Tibial artery (tissue), 4 donors: ENCODE measurements around the gene SNX8.

Experiments used
- DNase-seq, 2 donors: peaks; one replicate each; pipeline ENCODE4 v3.0.0-alpha.2; 2019
- H3K27ac ChIP-seq, 2 donors: fragments of 200-600 bp; sonication (generic) in 1 of 2; 1 replicate in 1 of 2; 2 replicates in 1 of 2; pipeline ENCODE4 v1.5.1; 2018 to 2019; ENCODE audit warnings: mild to moderate bottlenecking in 1 of 2
- H3K27me3 ChIP-seq, 2 donors: fragments of 200-600 bp; sonication (generic) in 1 of 2; one replicate each; pipeline versions ENCODE4 v1.5.1 to v1.6.0; 2016 to 2019
- H3K36me3 ChIP-seq, 3 donors: fragments of 200-600 bp; sonication (generic) in 2 of 3; one replicate each; pipeline ENCODE4 v1.5.1; 2016 to 2019; ENCODE audit warnings: mild to moderate bottlenecking in 2 of 3
- H3K4me1 ChIP-seq, 4 donors: fragments of 200-600 bp; sonication (generic) in 2 of 4; 1 replicate in 3 of 4; 2 replicates in 1 of 4; pipeline ENCODE4 v1.5.1; 2016 to 2019
- H3K4me3 ChIP-seq, 2 donors: fragments of 200-600 bp; sonication (generic) in 1 of 2; 1 replicate in 1 of 2; 2 replicates in 1 of 2; pipeline ENCODE4 v1.5.1; 2018 to 2019; ENCODE audit warnings: mild to moderate bottlenecking in 2 of 2
- H3K9me3 ChIP-seq, 3 donors: fragments of 200-600 bp; sonication (generic) in 1 of 3; one replicate each; pipeline ENCODE4 v1.5.1; 2016 to 2019
- intact Hi-C: fragments of 100-400 bp; cut with DNase I; formaldehyde crosslinking; loops from one replicate; pipeline ENCODE4 v1.15.0; 2023; ENCODE audit warnings: low total_unique reads
- TF ChIP-seq, protein P1 (sequence below), 2 experiments: fragments of 200-600 bp in 1 of 2; fragments of 450-650 bp in 1 of 2; IDR thresholded peaks; one replicate each; pipeline ENCODE4 v1.5.1; 2017 to 2019; ENCODE audit warnings: antibody characterized with exemption in 2 of 2, mild to moderate bottlenecking in 1 of 2, moderate library complexity in 1 of 2

The SNX8 gene

DNA sequence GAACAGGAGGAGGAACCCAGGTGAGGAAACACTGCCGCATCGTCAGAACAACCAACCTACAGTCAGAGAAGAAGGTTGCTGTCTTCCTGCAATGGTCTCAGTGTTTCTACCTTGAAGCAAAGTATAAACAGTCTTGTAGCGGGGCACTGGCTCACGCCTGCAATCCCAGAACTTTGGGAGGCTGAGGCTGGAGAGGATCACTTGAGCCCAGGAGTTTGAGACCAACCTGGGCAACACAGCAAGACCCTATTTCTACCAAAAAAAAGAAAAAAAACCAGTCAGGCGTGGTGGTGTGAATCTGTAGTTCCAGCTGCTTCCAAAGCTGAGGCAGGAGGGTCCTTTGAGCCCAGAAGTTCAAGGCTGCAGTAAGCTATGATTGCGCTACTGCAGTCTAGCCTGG lies 23.4 kb downstream of the SNX8 start:
- intact Hi-C loops = no loop called here
- TF ChIP-seq, protein P1, sequence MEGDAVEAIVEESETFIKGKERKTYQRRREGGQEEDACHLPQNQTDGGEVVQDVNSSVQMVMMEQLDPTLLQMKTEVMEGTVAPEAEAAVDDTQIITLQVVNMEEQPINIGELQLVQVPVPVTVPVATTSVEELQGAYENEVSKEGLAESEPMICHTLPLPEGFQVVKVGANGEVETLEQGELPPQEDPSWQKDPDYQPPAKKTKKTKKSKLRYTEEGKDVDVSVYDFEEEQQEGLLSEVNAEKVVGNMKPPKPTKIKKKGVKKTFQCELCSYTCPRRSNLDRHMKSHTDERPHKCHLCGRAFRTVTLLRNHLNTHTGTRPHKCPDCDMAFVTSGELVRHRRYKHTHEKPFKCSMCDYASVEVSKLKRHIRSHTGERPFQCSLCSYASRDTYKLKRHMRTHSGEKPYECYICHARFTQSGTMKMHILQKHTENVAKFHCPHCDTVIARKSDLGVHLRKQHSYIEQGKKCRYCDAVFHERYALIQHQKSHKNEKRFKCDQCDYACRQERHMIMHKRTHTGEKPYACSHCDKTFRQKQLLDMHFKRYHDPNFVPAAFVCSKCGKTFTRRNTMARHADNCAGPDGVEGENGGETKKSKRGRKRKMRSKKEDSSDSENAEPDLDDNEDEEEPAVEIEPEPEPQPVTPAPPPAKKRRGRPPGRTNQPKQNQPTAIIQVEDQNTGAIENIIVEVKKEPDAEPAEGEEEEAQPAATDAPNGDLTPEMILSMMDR (IDR thresholded peaks at IDR 0.05) = no peak
- H3K36me3 ChIP-seq = no peaks in the 10 kb centered on the region

DNA sequence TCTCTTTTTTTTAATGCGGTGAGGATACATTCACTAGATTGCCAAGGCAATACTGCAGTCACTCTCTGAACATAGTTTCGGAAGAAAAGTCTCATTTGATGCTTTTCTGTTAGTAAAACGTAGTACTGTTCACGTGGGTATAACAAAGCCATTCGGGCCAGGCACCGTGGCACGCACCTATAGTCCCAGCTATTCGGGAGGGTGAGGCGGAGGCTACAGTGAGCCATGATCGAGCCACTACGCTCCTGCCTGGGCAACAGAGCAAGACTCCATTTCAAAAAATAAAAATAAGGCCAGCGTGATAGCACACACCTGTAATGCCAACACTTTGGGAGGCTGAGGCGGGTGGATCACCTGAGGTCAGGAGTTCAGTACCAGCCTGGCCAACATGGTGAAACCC lies 24.6 kb downstream of the SNX8 start:
- no peak overlapping the region for H3K4me3 ChIP-seq
- H3K27ac ChIP-seq = no peak overlapping the region
- no peaks in the 10 kb centered on the region for H3K27me3 ChIP-seq
- no peaks in the 10 kb centered on the region for H3K4me1 ChIP-seq
- H3K36me3 ChIP-seq = no peaks in the 10 kb centered on the region
- intact Hi-C loops = no loop called here
- H3K9me3 ChIP-seq = no peaks in the 10 kb centered on the region
- TF ChIP-seq, protein P1 (IDR thresholded peaks at IDR 0.05) = no peak
- DNase-seq = no peak

More for the DNA sequence above, 23.4 kb downstream of the SNX8 start:
- H3K9me3 ChIP-seq = no peaks in the 10 kb centered on the region
- no peaks in the 10 kb centered on the region for H3K27me3 ChIP-seq
- H3K4me3 ChIP-seq = no peak overlapping the region
- no peaks in the 10 kb centered on the region for H3K4me1 ChIP-seq
- no peak overlapping the region for H3K27ac ChIP-seq
- DNase-seq = no peak

DNA sequence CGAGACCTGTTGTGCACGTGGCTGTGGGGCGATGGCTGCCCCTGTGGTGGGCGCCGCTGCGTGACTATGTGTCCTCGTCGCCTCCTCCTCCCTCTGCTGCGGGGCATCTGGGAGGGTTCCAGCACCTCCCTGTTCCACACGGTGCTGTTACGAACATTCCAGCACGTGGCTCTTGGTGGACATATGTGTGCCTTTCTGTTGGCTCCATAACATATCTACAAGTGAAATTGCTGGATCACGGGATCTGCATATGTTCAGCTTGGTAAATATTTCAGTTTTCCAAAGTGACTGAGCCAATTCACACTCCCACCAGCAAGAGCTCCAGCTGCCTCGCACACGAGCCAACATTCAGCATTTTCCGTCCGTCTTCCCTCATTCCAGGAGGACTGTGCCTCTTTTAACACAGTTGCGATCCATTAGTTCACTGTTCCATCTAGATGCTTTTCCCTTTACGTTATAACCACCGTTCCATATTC lies 25.1 kb downstream of the SNX8 start:
- intact Hi-C loops = no loop called here
- Histone ChIP-seq H3K27me3 (no peaks in the 10 kb centered on the region), H3K4me1 (no peaks in the 10 kb centered on the region), H3K4me3 (no peak overlapping the region), H3K27ac (no peak overlapping the region), H3K36me3 (no peaks in the 10 kb centered on the region), H3K9me3 (no peaks in the 10 kb centered on the region)
- no peak for DNase-seq
- TF ChIP-seq, protein P1 (IDR thresholded peaks at IDR 0.05) = no peak

DNA sequence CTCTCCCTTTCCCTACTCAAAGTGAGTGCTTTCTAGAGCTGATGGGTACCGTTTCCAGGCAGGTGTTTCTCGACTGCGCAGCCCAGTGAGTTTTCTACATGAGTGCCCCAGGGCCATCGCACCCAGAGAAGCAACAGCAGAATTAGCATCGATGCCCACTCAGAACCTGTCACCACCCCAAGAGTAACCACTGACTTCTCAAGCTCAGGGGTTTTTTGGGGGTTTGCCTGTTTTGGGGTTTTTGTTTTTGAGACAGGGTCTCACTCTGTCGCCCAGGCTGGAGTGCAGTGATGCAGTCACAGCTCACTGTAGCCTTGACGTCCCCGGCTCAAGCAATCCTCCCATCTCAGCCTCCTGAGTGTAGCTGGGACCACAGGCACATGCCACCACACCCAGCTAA lies 25.7 kb downstream of the SNX8 start:
- H3K36me3 ChIP-seq = no peaks in the 10 kb centered on the region
- no peaks in the 10 kb centered on the region for H3K4me1 ChIP-seq
- H3K27ac ChIP-seq = no peak overlapping the region
- H3K9me3 ChIP-seq = no peaks in the 10 kb centered on the region
- no peak overlapping the region for H3K4me3 ChIP-seq
- no peaks in the 10 kb centered on the region for H3K27me3 ChIP-seq
- intact Hi-C loops = no loop called here
- no peak for DNase-seq
- TF ChIP-seq, protein P1 (IDR thresholded peaks at IDR 0.05) = no peak

DNA sequence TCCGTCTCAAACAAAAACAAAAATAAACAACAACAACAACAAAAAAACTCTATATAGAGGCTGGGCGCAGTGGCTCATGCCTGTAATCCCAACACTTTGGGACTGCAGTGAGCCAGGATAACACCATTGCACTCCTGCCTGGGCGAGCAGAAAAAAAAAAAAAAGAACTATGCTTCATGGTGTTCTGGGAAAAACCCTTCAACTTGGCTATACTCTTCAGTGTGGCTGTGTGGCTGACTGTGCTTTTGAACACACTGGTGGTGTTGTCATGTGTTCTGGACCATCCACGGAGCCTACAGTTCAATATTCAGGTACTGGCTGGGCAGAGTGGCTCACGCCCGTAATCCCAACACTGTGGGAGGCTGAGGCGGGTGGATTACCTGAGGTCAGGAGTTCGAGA lies 26.5 kb downstream of the SNX8 start:
- TF ChIP-seq, protein P1 (IDR thresholded peaks at IDR 0.05) = no peak
- no peak for DNase-seq
- intact Hi-C loops = no loop called here
- Histone ChIP-seq H3K27ac (no peak overlapping the region), H3K9me3 (no peaks in the 10 kb centered on the region), H3K27me3 (no peaks in the 10 kb centered on the region), H3K4me3 (no peak overlapping the region), H3K36me3 (no peaks in the 10 kb centered on the region), H3K4me1 (no peaks in the 10 kb centered on the region)

DNA sequence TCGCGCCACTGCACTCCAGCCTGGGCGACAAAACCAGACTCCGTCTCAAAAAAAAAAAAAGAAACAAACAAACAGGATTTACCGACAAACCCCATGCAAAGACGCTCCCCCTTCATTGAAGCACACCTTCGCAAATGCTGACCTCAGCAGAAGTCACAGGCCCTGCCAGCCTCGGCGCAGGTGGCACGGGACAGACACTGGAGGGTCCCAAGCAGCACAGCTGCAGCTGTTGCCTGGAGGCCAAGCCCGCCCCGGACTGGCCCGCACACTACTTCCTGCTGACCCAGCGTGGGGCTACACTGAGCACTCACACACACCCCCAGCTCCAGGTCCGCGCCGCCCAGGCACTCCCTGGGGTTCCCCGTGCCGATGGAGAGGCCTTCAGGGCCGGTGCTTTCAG lies 31.2 kb downstream of the SNX8 start:
- Histone ChIP-seq H3K27ac (no peak overlapping the region), H3K9me3 (no peaks in the 10 kb centered on the region), H3K27me3 (no peaks in the 10 kb centered on the region), H3K4me1 (no peaks in the 10 kb centered on the region), H3K4me3 (no peak overlapping the region), H3K36me3 (no peaks in the 10 kb centered on the region)
- DNase-seq = no peak
- TF ChIP-seq, protein P1 (IDR thresholded peaks at IDR 0.05) = no peak
- intact Hi-C loops = no loop called here
